Measurements from ENCODE around the gene CD79A.

The CD79A gene

GRCh38 chr19:41876847-41877832 is at the start of gene CD79A:
TSS of gene CD79A (plus strand) at chr19:41877279. CDS start at chr19:41877305, 26 bp downstream.
- ChIA-PET CTCF (interaction anchor here (0.9 to 1.9 kb wide), 6 partner anchors 10 to 75 kb away, joined by 3 to 8 read pairs (median 5); no protein-coding TSS in a partner anchor), POLR2A (interaction anchor here (0.8 to 2.0 kb wide), 4 partner anchors 9 to 17 kb away, joined by 3 to 6 read pairs (median 5); partner anchors contain the start of gene RPS19)
- no peak for TF ChIP-seq CTCF (IDR thresholded peaks at IDR 0.05; ENCODE audit: control extremely low read depth, extremely low read depth, low read depth, missing control alignments)
- peak; percentile 84 for DNase-seq (ENCODE audit: extremely low spot score)

- POLR2A ChIA-PET, result no interaction called here
- CTCF ChIA-PET, result interaction anchor here (1.1 to 7.7 kb wide), 6 partner anchors 17 to 197 kb away, joined by 3 to 51 read pairs (median 4); partner anchors contain the start of gene RPS19
- TF ChIP-seq CTCF (IDR thresholded peaks at IDR 0.05; ENCODE audit: control extremely low read depth, extremely low read depth, low read depth, missing control alignments), result no peak
- DNase-seq (ENCODE audit: extremely low spot score), result no peak
These were observed 38.9 kb upstream of the CD79A start for GRCh38 chr19:41837981-41838708.

GRCh38 chr19:41839211-41839610 is 37.9 kb upstream of the CD79A start:
- POLR2A ChIA-PET, result no interaction called here
- DNase-seq (ENCODE audit: extremely low spot score), result no peak
- no peak for TF ChIP-seq CTCF (IDR thresholded peaks at IDR 0.05; ENCODE audit: control extremely low read depth, extremely low read depth, low read depth, missing control alignments)
- CTCF ChIA-PET, result interaction anchor here (0.8 to 2.2 kb wide), 6 partner anchors 18 to 197 kb away, joined by 3 to 7 read pairs (median 4); partner anchors contain the start of genes CEACAM3 and RPS19

- no peak for DNase-seq (ENCODE audit: extremely low spot score)
- POLR2A ChIA-PET, result interaction anchor here (0.7 kb wide), 1 partner anchor 11 kb away, joined by 4 read pairs; no protein-coding TSS in a partner anchor
- TF ChIP-seq CTCF (IDR thresholded peaks at IDR 0.05; ENCODE audit: control extremely low read depth, extremely low read depth, low read depth, missing control alignments), result no peak
- CTCF ChIA-PET, result interaction anchor here (1.0 to 1.8 kb wide), 3 partner anchors 9 to 50 kb away, joined by 3 to 6 read pairs (median 4); no protein-coding TSS in a partner anchor
These were observed 33.7 kb upstream of the CD79A start for GRCh38 chr19:41843371-41843770.

GRCh38 chr19:41844601-41845000 is 32.5 kb upstream of the CD79A start, which contains the start of gene LYPD4:
TSS of gene LYPD4 (minus strand) at chr19:41844683. CDS start at chr19:41839285, 5,398 bp downstream.
- DNase-seq (ENCODE audit: extremely low spot score), result no peak
- POLR2A ChIA-PET, result no interaction called here
- TF ChIP-seq CTCF (IDR thresholded peaks at IDR 0.05; ENCODE audit: control extremely low read depth, extremely low read depth, low read depth, missing control alignments), result no peak
- CTCF ChIA-PET, result interaction anchor here (1.8 kb wide), 1 partner anchor 10 kb away, joined by 6 read pairs; no protein-coding TSS in a partner anchor

- CTCF ChIA-PET, result no interaction called here
- POLR2A ChIA-PET, result no interaction called here
- TF ChIP-seq CTCF (IDR thresholded peaks at IDR 0.05; ENCODE audit: control extremely low read depth, extremely low read depth, low read depth, missing control alignments), result no peak
- no peak for DNase-seq (ENCODE audit: extremely low spot score)
These were observed 32.3 kb upstream of the CD79A start, which contains the start of gene DMRTC2 for GRCh38 chr19:41845001-41845050. TSS of gene DMRTC2 (plus strand) at chr19:41845042. CDS start at chr19:41847429, 2,387 bp downstream.
